DOHH2 (cell line): ENCODE data around the gene NUMB.

Experiments used
- EZH2phosphoT487 ChIP-seq: fragments of 200-600 bp; sonication (generic); IDR thresholded peaks from 2 replicates; pipeline ENCODE4 v1.6.1; 2017; ENCODE audit warnings: borderline replicate concordance, mild to moderate bottlenecking, antibody characterized with exemption, low read length, moderate library complexity, mixed read lengths
- TF ChIP-seq, protein P1 (sequence below): fragments of 200-600 bp; sonication (generic); IDR thresholded peaks from one replicate; pipeline ENCODE4 v1.5.1; 2014; ENCODE audit warnings: antibody characterized with exemption, mild to moderate bottlenecking, low read depth, low read length; ENCODE audit not compliant: poor library complexity, severe bottlenecking

DNA sequence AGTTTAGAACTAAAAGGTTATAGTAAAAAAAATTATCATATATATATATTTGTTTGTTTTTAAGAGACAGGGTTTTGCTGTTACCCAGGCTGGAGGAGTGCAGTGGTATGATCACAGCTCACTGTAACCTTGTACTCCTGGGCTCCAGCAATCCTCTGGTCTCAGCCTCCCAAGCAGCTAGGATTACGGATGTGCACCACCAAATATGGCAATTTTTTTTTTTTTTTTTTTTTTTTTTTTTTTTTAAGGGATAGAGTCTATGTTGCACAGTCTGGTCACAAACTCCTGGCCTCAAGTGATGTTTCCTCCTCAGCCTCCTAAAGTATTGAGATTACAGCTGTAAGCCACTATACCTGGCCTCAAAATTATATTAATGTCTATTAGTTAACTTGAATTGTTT is 172.4 kb downstream of the NUMB start:
- TF ChIP-seq, protein P1, sequence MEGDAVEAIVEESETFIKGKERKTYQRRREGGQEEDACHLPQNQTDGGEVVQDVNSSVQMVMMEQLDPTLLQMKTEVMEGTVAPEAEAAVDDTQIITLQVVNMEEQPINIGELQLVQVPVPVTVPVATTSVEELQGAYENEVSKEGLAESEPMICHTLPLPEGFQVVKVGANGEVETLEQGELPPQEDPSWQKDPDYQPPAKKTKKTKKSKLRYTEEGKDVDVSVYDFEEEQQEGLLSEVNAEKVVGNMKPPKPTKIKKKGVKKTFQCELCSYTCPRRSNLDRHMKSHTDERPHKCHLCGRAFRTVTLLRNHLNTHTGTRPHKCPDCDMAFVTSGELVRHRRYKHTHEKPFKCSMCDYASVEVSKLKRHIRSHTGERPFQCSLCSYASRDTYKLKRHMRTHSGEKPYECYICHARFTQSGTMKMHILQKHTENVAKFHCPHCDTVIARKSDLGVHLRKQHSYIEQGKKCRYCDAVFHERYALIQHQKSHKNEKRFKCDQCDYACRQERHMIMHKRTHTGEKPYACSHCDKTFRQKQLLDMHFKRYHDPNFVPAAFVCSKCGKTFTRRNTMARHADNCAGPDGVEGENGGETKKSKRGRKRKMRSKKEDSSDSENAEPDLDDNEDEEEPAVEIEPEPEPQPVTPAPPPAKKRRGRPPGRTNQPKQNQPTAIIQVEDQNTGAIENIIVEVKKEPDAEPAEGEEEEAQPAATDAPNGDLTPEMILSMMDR = no peak
- TF ChIP-seq EZH2phosphoT487 = no peak
